GM13976 (cell line): ENCODE measurements around the gene SUPT7L.
"Not testable (repeated sequence)": the region's sequence is repeated elsewhere in the genome, so short reads cannot be mapped to it uniquely, and the experiment has no call there.

ENCODE experiments used
- DNase-seq: peaks from one replicate; pipeline ENCODE4 v3.0.0; 2012; ENCODE audit warnings: low spot score
- CTCF ChIP-seq: IDR thresholded peaks from 2 replicates; pipeline ENCODE4 v1.5.1; 2012; ENCODE audit warnings: borderline replicate concordance, mild to moderate bottlenecking; ENCODE audit not compliant: insufficient read depth; ENCODE audit errors: extremely low read depth, missing control alignments, control extremely low read depth
- in situ Hi-C: fragments of 300-500 bp; cut with MboI; formaldehyde crosslinking; loops from one replicate; pipeline ENCODE4 v1.12.0; 2022; ENCODE audit warnings: low sequenced_read_pairs, mixed read lengths, inconsistent platforms; ENCODE audit not compliant: unreplicated experiment

Gene SUPT7L

GRCh38 chr2:27685577-27685976 lies 22.2 kb upstream of the SUPT7L start:
- in situ Hi-C loops = no loop called here
- no peak for DNase-seq
- no peak for TF ChIP-seq CTCF

GRCh38 chr2:27685006-27685405 lies 21.6 kb upstream of the SUPT7L start:
- in situ Hi-C loops, DNase-seq: not testable (repeated sequence)

- in situ Hi-C loops = no loop called here
- peak; percentile 93 for TF ChIP-seq CTCF
- DNase-seq = peak; percentile 75
Observed at GRCh38 chr2:27683390-27684071, 20.1 kb upstream of the SUPT7L start.

- in situ Hi-C loops, DNase-seq: not testable (repeated sequence)
Observed at GRCh38 chr2:27682334-27682771, 18.9 kb upstream of the SUPT7L start.

- TF ChIP-seq CTCF = no peak
- DNase-seq = no peak
- in situ Hi-C loops = no loop called here
Observed at GRCh38 chr2:27681841-27682240, 18.4 kb upstream of the SUPT7L start.

- no peak for DNase-seq
- TF ChIP-seq CTCF = no peak
- in situ Hi-C loops = no loop called here
Observed at GRCh38 chr2:27680571-27680970, 17.2 kb upstream of the SUPT7L start.

- TF ChIP-seq CTCF = no peak
- in situ Hi-C loops = no loop called here
- no peak for DNase-seq
Observed at GRCh38 chr2:27672723-27673486, 9.5 kb upstream of the SUPT7L start.
